Ovary (tissue), 3 donors: Measurements from ENCODE around the gene C10orf143.

Experiments used
- POLR2A ChIP-seq: fragments of 450-650 bp; IDR thresholded peaks from one replicate; pipeline ENCODE4 v1.6.1; 2017; ENCODE audit warnings: antibody characterized with exemption, mild to moderate bottlenecking, moderate library complexity
- TF ChIP-seq, protein P1 (sequence below), 3 donors: fragments of 450-650 bp in 2 of 3; fragments of 200-600 bp in 1 of 3; IDR thresholded peaks; one replicate each; pipeline versions ENCODE4 v1.5.1 to v1.8.0; 2016 to 2022; ENCODE audit warnings: antibody characterized with exemption in 3 of 3, mild to moderate bottlenecking in 1 of 3
- donor health status: DM: no; HTN: no; CAD: no.

DNA sequence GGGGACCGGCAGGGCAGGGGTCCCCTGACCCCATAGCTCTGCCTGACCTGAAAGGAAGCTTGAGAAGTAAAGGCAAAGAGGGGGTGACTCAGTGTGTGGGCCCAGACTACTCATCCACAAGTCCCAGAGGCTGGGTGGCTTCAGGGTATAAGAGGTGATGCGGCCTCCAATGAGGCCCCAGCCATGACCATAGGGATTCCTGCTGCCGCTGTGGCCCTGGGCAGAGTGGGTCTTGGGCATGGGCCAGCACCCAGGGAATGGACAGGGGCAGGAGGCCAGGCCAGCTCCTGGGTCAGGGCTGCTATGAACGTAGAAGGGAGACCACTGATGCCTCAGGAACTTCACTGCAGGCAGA is 82.2 kb downstream of the C10orf143 start:
- no peak for TF ChIP-seq POLR2A
- TF ChIP-seq, protein P1, sequence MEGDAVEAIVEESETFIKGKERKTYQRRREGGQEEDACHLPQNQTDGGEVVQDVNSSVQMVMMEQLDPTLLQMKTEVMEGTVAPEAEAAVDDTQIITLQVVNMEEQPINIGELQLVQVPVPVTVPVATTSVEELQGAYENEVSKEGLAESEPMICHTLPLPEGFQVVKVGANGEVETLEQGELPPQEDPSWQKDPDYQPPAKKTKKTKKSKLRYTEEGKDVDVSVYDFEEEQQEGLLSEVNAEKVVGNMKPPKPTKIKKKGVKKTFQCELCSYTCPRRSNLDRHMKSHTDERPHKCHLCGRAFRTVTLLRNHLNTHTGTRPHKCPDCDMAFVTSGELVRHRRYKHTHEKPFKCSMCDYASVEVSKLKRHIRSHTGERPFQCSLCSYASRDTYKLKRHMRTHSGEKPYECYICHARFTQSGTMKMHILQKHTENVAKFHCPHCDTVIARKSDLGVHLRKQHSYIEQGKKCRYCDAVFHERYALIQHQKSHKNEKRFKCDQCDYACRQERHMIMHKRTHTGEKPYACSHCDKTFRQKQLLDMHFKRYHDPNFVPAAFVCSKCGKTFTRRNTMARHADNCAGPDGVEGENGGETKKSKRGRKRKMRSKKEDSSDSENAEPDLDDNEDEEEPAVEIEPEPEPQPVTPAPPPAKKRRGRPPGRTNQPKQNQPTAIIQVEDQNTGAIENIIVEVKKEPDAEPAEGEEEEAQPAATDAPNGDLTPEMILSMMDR (IDR thresholded peaks at IDR 0.05), result no peak
